ENCODE results near the gene C1orf94. TPM values are rescaled to one million over a fixed set of nuclear protein-coding genes. Genes with fewer than 3 reads are reported as not detected.

Gene C1orf94
- total and polyA plus RNA-seq, 4 donors = not detected

GRCh38 chr1:34235594-34235993 is 58.9 kb downstream of the C1orf94 start:
- 83 to 96% methylated on average over 2 of the region's 2 CpGs for WGBS, 2 donors

DNA sequence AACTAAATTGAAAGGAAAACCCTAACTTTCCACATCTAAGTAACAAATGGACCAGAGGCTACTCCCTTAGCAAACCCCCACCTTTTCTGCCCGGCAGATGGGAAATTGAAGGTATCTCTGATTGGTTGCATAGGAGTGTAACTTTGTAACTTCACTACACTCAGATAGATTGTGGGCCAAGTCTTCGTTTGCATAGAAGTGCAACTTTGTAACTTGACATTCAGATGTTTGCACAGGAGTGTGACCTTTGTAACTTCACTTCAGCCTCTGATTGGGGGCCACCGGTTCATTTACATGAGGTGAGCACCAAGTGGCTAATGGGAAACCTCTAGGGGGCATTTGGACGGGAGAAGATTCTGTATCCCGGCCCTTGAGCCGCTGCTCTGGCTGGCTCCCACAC is 59.4 kb downstream of the C1orf94 start:
- 64 to 68% methylated on average over 6 of the region's 6 CpGs for WGBS, 2 donors

More at GRCh38 chr1:34235594-34235993, 58.9 kb downstream of the C1orf94 start:
- Histone ChIP-seq H3K27me3 (ENCODE audit: control insufficient read depth in 3 of 3, insufficient read depth in 3 of 3, low read length in 2 of 3) (no peaks in the 10 kb centered on the region), H3K36me3 (ENCODE audit: control insufficient read depth in 4 of 4, insufficient read depth in 4 of 4, low read length in 4 of 4) (no peaks in the 10 kb centered on the region), H3K4me1 (ENCODE audit: control insufficient read depth in 5 of 5, insufficient read depth in 5 of 5, low read length in 5 of 5) (no peaks in the 10 kb centered on the region), H3K4me3 (no peak overlapping the region), H3K27ac (ENCODE audit: low read depth in 1 of 2, low read length in 1 of 2) (no peak overlapping the region), H3K9ac (ENCODE audit: insufficient read depth in 1 of 2, low read length in 2 of 2) (no peak overlapping the region), H3K9me3 (ENCODE audit: control insufficient read depth in 4 of 4, insufficient read depth in 3 of 4, low read length in 3 of 4) (peaks cover 0 to 2% (median 0%) of the 10 kb centered on the region in 4 donors)
- no peak for TF ChIP-seq CTCF (IDR thresholded peaks at IDR 0.05; ENCODE audit: control extremely low read depth, extremely low read depth)
- ATAC-seq (ENCODE audit: insufficient read depth, low FRiP score) (no peak), DNase-seq (no peak)

GRCh38 chr1:34237151-34237815 is 60.6 kb downstream of the C1orf94 start:
- no peak for TF ChIP-seq CTCF (IDR thresholded peaks at IDR 0.05; ENCODE audit: control extremely low read depth, extremely low read depth)

More for the DNA sequence above, 59.4 kb downstream of the C1orf94 start:
- Histone ChIP-seq H3K9ac (ENCODE audit: insufficient read depth in 1 of 2, low read length in 2 of 2) (no peak overlapping the region), H3K4me1 (ENCODE audit: control insufficient read depth in 5 of 5, insufficient read depth in 5 of 5, low read length in 5 of 5) (no peaks in the 10 kb centered on the region), H3K27ac (ENCODE audit: low read depth in 1 of 2, low read length in 1 of 2) (no peak overlapping the region), H3K36me3 (ENCODE audit: control insufficient read depth in 4 of 4, insufficient read depth in 4 of 4, low read length in 4 of 4) (no peaks in the 10 kb centered on the region), H3K9me3 (ENCODE audit: control insufficient read depth in 4 of 4, insufficient read depth in 3 of 4, low read length in 3 of 4) (peaks cover 0 to 2% (median 0%) of the 10 kb centered on the region in 4 donors), H3K4me3 (no peak overlapping the region), H3K27me3 (ENCODE audit: control insufficient read depth in 3 of 3, insufficient read depth in 3 of 3, low read length in 2 of 3) (no peaks in the 10 kb centered on the region)
- DNase-seq = no peak
- no peak for TF ChIP-seq CTCF (IDR thresholded peaks at IDR 0.05; ENCODE audit: control extremely low read depth, extremely low read depth)
- no peak for ATAC-seq (ENCODE audit: insufficient read depth, low FRiP score)

More at GRCh38 chr1:34237151-34237815, 60.6 kb downstream of the C1orf94 start:
- H3K4me1 ChIP-seq (ENCODE audit: control insufficient read depth in 5 of 5, insufficient read depth in 5 of 5, low read length in 5 of 5) = no peaks in the 10 kb centered on the region
- no peak for DNase-seq
- H3K27me3 ChIP-seq (ENCODE audit: control insufficient read depth in 3 of 3, insufficient read depth in 3 of 3, low read length in 2 of 3) = no peaks in the 10 kb centered on the region
- 55 to 72% methylated on average over 8 of the region's 8 CpGs for WGBS, 2 donors
- no peak overlapping the region for H3K4me3 ChIP-seq
- ATAC-seq (ENCODE audit: insufficient read depth, low FRiP score) = no peak
- no peaks in the 10 kb centered on the region for H3K36me3 ChIP-seq (ENCODE audit: control insufficient read depth in 4 of 4, insufficient read depth in 4 of 4, low read length in 4 of 4)
- no peak overlapping the region for H3K27ac ChIP-seq (ENCODE audit: low read depth in 1 of 2, low read length in 1 of 2)
- peaks cover 0 to 5% (median under 1%) of the 10 kb centered on the region in 4 donors for H3K9me3 ChIP-seq (ENCODE audit: control insufficient read depth in 4 of 4, insufficient read depth in 3 of 4, low read length in 3 of 4)
- no peak overlapping the region for H3K9ac ChIP-seq (ENCODE audit: insufficient read depth in 1 of 2, low read length in 2 of 2)

Measured in lung (tissue), 12 donors.